ENCODE results near the gene TPGS2.
"Not testable (repeated sequence)": the region's sequence is repeated elsewhere in the genome, so short reads cannot be mapped to it uniquely, and the experiment has no call there.

TPGS2 gene

GRCh38 chr18:36783792-36784191, 45.0 kb downstream of the TPGS2 start:
- no peak for TF ChIP-seq JUND (IDR thresholded peaks at IDR 0.05; ENCODE audit: low read depth)
- DNase-seq (ENCODE audit: low read depth in 1 of 2, low spot score in 1 of 2): no peak
- in situ Hi-C loops (cut with HindIII; ENCODE audit: low pct_unique_long_range_greater_than_20kb, low sequenced_read_pairs): no loop called here

GRCh38 chr18:36782710-36783109, 46.1 kb downstream of the TPGS2 start:
- no peak for TF ChIP-seq JUND (IDR thresholded peaks at IDR 0.05; ENCODE audit: low read depth)
- no peak for DNase-seq (ENCODE audit: low read depth in 1 of 2, low spot score in 1 of 2)
- in situ Hi-C loops (cut with HindIII; ENCODE audit: low pct_unique_long_range_greater_than_20kb, low sequenced_read_pairs): no loop called here

- no peak for TF ChIP-seq JUND (IDR thresholded peaks at IDR 0.05; ENCODE audit: low read depth)
- no peak for DNase-seq (ENCODE audit: low read depth in 1 of 2, low spot score in 1 of 2)
- in situ Hi-C loops (cut with HindIII; ENCODE audit: low pct_unique_long_range_greater_than_20kb, low sequenced_read_pairs): no loop called here
Measured at GRCh38 chr18:36780748-36781147, 48.1 kb downstream of the TPGS2 start.

- in situ Hi-C loops (cut with HindIII; ENCODE audit: low pct_unique_long_range_greater_than_20kb, low sequenced_read_pairs): no loop called here
- TF ChIP-seq JUND (IDR thresholded peaks at IDR 0.05; ENCODE audit: low read depth): no peak
- no peak for DNase-seq (ENCODE audit: low read depth in 1 of 2, low spot score in 1 of 2)
Measured at GRCh38 chr18:36777566-36777965, 51.2 kb downstream of the TPGS2 start.

GRCh38 chr18:36776650-36777049, 52.2 kb downstream of the TPGS2 start:
- in situ Hi-C loops (cut with HindIII; ENCODE audit: low pct_unique_long_range_greater_than_20kb, low sequenced_read_pairs): no loop called here
- TF ChIP-seq JUND (IDR thresholded peaks at IDR 0.05; ENCODE audit: low read depth): no peak
- DNase-seq (ENCODE audit: low read depth in 1 of 2, low spot score in 1 of 2): no peak

GRCh38 chr18:36775396-36775795, 53.4 kb downstream of the TPGS2 start:
- DNase-seq (ENCODE audit: low read depth in 1 of 2, low spot score in 1 of 2): no peak
- in situ Hi-C loops (cut with HindIII; ENCODE audit: low pct_unique_long_range_greater_than_20kb, low sequenced_read_pairs): no loop called here
- TF ChIP-seq JUND (IDR thresholded peaks at IDR 0.05; ENCODE audit: low read depth): no peak

- in situ Hi-C loops (cut with HindIII; ENCODE audit: low pct_unique_long_range_greater_than_20kb, low sequenced_read_pairs): no loop called here
- DNase-seq (ENCODE audit: low read depth in 1 of 2, low spot score in 1 of 2): no peak
- no peak for TF ChIP-seq JUND (IDR thresholded peaks at IDR 0.05; ENCODE audit: low read depth)
Measured at GRCh38 chr18:36772241-36772723, 56.5 kb downstream of the TPGS2 start.

GRCh38 chr18:36771245-36771644, 57.6 kb downstream of the TPGS2 start:
- no peak for TF ChIP-seq JUND (IDR thresholded peaks at IDR 0.05; ENCODE audit: low read depth)
- in situ Hi-C loops (cut with HindIII; ENCODE audit: low pct_unique_long_range_greater_than_20kb, low sequenced_read_pairs): no loop called here
- no peak for DNase-seq (ENCODE audit: low read depth in 1 of 2, low spot score in 1 of 2)

GRCh38 chr18:36770315-36770946, 58.4 kb downstream of the TPGS2 start:
- TF ChIP-seq JUND (IDR thresholded peaks at IDR 0.05; ENCODE audit: low read depth): no peak
- DNase-seq (ENCODE audit: low read depth in 1 of 2, low spot score in 1 of 2): no peak
- in situ Hi-C loops (cut with HindIII; ENCODE audit: low pct_unique_long_range_greater_than_20kb, low sequenced_read_pairs): no loop called here

- peak in 1 of 2 experiments; percentile 23 for DNase-seq (ENCODE audit: low read depth in 1 of 2, low spot score in 1 of 2)
- in situ Hi-C loops (cut with HindIII; ENCODE audit: low pct_unique_long_range_greater_than_20kb, low sequenced_read_pairs): no loop called here
- no peak for TF ChIP-seq JUND (IDR thresholded peaks at IDR 0.05; ENCODE audit: low read depth)
Measured at GRCh38 chr18:36769611-36770314, 59.0 kb downstream of the TPGS2 start.

GRCh38 chr18:36769172-36769571, 59.6 kb downstream of the TPGS2 start:
- no peak for DNase-seq (ENCODE audit: low read depth in 1 of 2, low spot score in 1 of 2)
- in situ Hi-C loops (cut with HindIII; ENCODE audit: low pct_unique_long_range_greater_than_20kb, low sequenced_read_pairs): no loop called here
- TF ChIP-seq JUND (IDR thresholded peaks at IDR 0.05; ENCODE audit: low read depth): no peak

- TF ChIP-seq JUND (IDR thresholded peaks at IDR 0.05; ENCODE audit: low read depth): no peak
- no peak for DNase-seq (ENCODE audit: low read depth in 1 of 2, low spot score in 1 of 2)
- in situ Hi-C loops (cut with HindIII; ENCODE audit: low pct_unique_long_range_greater_than_20kb, low sequenced_read_pairs): no loop called here
Measured at GRCh38 chr18:36766836-36767235, 62.0 kb downstream of the TPGS2 start.

GRCh38 chr18:36762965-36763364, 65.8 kb downstream of the TPGS2 start:
- DNase-seq (ENCODE audit: low read depth in 1 of 2, low spot score in 1 of 2); in situ Hi-C loops (cut with HindIII; ENCODE audit: low pct_unique_long_range_greater_than_20kb, low sequenced_read_pairs): not testable (repeated sequence)
